Psoas muscle (tissue), 8 donors: ENCODE results near the gene CAMK1D. TPM values are rescaled to one million over a fixed set of nuclear protein-coding genes. Genes with fewer than 3 reads are reported as not detected.
A peak's percentile ranks its signal among the peaks of the same experiment; 100 is the strongest.

ENCODE experiments used
- ATAC-seq, 4 donors: fragments of 200-7000 bp; cut with Tn5 transposase; one replicate each; pipeline ENCODE4 v1.9.1; 2020; ENCODE audit warnings: moderate library complexity in 3 of 4, mild to moderate bottlenecking in 2 of 4
- DNase-seq, 2 donors: peaks; one replicate each; pipeline ENCODE4 v3.0.0-alpha.2; 2020
- H3K27ac ChIP-seq: fragments of 200-600 bp; one replicate; pipeline ENCODE4 v1.8.0; 2022
- H3K27me3 ChIP-seq, 3 donors: fragments of 200-600 bp in 1 of 3; one replicate each; pipeline versions ENCODE4 v1.6.1 to v1.8.0; 2013 to 2022; ENCODE audit warnings: low read length in 2 of 3, mild to moderate bottlenecking in 2 of 3, moderate library complexity in 1 of 3; ENCODE audit not compliant: insufficient read depth in 3 of 3
- H3K36me3 ChIP-seq, 2 donors: fragments of 200-600 bp in 1 of 2; one replicate each; pipeline versions ENCODE4 v1.6.1 to v1.8.0; 2013 to 2022; ENCODE audit warnings: low read depth in 1 of 2, mild to moderate bottlenecking in 1 of 2, moderate library complexity in 1 of 2; ENCODE audit not compliant: insufficient read depth in 1 of 2
- H3K4me1 ChIP-seq: fragments of 200-600 bp; one replicate; pipeline ENCODE4 v1.8.0; 2022
- H3K4me3 ChIP-seq: fragments of 200-600 bp; one replicate; pipeline ENCODE4 v1.8.0; 2022; ENCODE audit warnings: mild to moderate bottlenecking
- H3K9me3 ChIP-seq: fragments of 200-600 bp; one replicate; pipeline ENCODE4 v1.8.0; 2022
- WGBS, 3 donors: extraction: QIAGEN DNeasy Blood & Tissue Kit; methylation state at CpG; one replicate each; pipeline versions ENCODE4 v1.1.6 to v1.1.7; 2013; 5-methylcytosine and 5-hydroxymethylcytosine counted together
- intact Hi-C, 2 donors: fragments of 100-400 bp; cut with DNase I; formaldehyde crosslinking; loops; one replicate each; pipeline versions ENCODE4 v1.11.0 to v1.14.2; 2022
- polyA plus RNA-seq, 3 donors: library from polyadenylated mRNA; stranded (reverse); fragments of 200-250 nt; gene quantifications; one replicate each; pipeline ENCODE4 v1.2.3, GENCODE V29; 2013
- total RNA-seq, 4 donors: library from RNA; stranded (reverse); fragmentation: NEBNext Ultra II Directional in 2 of 4; extraction: Animal tissue kit (Norgen Biotek cat#: 25700) in 2 of 4; gene quantifications; one replicate each; pipeline versions ENCODE4 v1.2.1 to v1.2.4, GENCODE V29; 2021 to 2023
- TF ChIP-seq, protein P1 (sequence below): fragments of 200-600 bp; IDR thresholded peaks from one replicate; pipeline ENCODE4 v1.8.0; 2022; ENCODE audit warnings: antibody characterized with exemption
- donor health status: healthy with polysubstance abuse.
- donor health status: DM: no; HTN: no; CAD: no; lungs with moderate emphysema.
- donor health status: Bipolar disorder and iron deficiency.
- donor health status: healthy.
- donor health status: DM: yes; HTN: yes; CAD: no.
- donor health status: DM: no; HTN: no; CAD: no.
- donor health status: DM: no; HTN: no; CAD: no.
- donor health status: DM: yes; HTN: yes; CAD: no.

CAMK1D gene
- total and polyA plus RNA-seq, 7 donors: 0.39 to 1.8 (median 0.53) TPM

DNA sequence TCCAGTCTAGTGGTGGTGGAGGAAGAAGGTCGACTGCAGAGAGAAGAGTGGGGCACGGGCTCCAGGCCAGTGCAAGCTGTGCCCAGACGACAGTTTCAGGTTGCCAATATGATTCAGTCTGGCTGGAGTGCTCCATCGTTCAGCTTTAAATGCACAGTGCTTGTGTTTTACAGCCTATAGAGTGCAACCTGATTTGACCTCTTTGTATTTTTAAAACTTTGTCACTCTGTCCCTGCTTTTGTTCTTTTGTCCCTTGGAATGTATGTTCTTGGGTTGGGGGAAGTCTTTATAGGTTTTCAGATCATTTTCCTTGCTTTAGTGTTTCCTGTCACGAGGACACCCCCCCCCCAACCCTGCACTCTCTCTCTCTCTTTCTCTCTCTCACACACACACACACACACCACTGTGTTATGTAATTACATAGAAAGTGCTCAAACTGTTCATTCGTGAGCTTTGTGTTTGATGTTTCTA is 198.0 kb downstream of the CAMK1D start:
- peak in 1 of 2 donors; percentile 32 for DNase-seq
- Histone ChIP-seq H3K4me1 (no peaks in the 10 kb centered on the region), H3K27me3 (no peaks in the 10 kb centered on the region), H3K27ac (no peak overlapping the region), H3K36me3 (no peaks in the 10 kb centered on the region), H3K4me3 (no peak overlapping the region), H3K9me3 (no peaks in the 10 kb centered on the region)
- intact Hi-C loops: no loop called here
- ATAC-seq: no peak
- TF ChIP-seq, protein P1, sequence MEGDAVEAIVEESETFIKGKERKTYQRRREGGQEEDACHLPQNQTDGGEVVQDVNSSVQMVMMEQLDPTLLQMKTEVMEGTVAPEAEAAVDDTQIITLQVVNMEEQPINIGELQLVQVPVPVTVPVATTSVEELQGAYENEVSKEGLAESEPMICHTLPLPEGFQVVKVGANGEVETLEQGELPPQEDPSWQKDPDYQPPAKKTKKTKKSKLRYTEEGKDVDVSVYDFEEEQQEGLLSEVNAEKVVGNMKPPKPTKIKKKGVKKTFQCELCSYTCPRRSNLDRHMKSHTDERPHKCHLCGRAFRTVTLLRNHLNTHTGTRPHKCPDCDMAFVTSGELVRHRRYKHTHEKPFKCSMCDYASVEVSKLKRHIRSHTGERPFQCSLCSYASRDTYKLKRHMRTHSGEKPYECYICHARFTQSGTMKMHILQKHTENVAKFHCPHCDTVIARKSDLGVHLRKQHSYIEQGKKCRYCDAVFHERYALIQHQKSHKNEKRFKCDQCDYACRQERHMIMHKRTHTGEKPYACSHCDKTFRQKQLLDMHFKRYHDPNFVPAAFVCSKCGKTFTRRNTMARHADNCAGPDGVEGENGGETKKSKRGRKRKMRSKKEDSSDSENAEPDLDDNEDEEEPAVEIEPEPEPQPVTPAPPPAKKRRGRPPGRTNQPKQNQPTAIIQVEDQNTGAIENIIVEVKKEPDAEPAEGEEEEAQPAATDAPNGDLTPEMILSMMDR: no peak
- WGBS, 3 donors: 18 to 25% (median 24%) methylated on average over 6 of the region's 6 CpGs

DNA sequence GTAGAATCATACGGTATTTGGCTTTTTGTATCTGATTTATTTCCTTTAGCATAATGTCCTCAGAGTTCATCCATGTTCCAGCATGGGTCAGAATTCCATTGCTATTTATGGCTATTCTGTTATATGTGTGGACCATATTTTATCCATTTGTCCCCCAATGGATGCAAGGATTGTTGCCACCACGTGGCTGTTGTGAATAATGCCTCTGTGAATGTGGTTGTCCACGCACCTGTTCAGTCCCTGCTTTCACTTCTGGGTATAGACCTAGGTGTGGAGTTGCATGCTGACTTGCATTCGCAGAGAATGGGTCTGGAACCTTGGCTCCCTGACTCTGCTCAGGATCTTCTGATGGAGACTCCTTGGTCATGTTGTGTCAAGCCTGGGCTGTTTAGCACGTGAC is 199.9 kb downstream of the CAMK1D start:
- no peak overlapping the region for H3K4me3 ChIP-seq
- WGBS, 3 donors: 68 to 83% (median 82%) methylated on average over 5 of the region's 5 CpGs
- no peaks in the 10 kb centered on the region for H3K36me3 ChIP-seq
- no peaks in the 10 kb centered on the region for H3K27me3 ChIP-seq
- H3K9me3 ChIP-seq: no peaks in the 10 kb centered on the region
- H3K27ac ChIP-seq: no peak overlapping the region
- intact Hi-C loops: no loop called here
- TF ChIP-seq, protein P1: no peak
- no peak for ATAC-seq
- no peak for DNase-seq
- H3K4me1 ChIP-seq: no peaks in the 10 kb centered on the region

DNA sequence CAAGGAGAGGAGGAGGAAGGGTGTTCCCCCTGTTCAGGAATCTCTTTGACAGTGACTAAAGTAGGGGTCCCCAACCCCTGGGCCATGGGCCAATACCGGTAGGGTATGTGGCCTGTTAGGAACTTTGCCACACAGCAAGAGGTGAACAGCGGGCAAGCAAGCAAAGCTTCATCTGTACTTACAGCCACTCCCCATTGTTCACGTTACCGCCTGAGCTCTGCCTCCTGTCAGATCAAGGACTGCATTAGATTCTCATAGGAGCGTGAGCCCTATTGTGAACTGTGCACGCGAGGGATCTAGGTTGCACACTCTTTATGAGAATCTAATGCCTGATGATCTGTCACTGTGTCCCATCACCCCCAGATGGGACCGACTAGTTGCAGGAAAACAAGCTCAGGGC is 201.6 kb downstream of the CAMK1D start:
- Histone ChIP-seq H3K36me3 (no peaks in the 10 kb centered on the region), H3K27ac (no peak overlapping the region), H3K4me1 (no peaks in the 10 kb centered on the region), H3K9me3 (no peaks in the 10 kb centered on the region), H3K27me3 (no peaks in the 10 kb centered on the region), H3K4me3 (no peak overlapping the region)
- no peak for ATAC-seq
- peak in 1 of 2 donors; percentile 22 for DNase-seq
- intact Hi-C loops: no loop called here
- TF ChIP-seq, protein P1: no peak
- 95 to 99% (median 97%) methylated on average over 8 of the region's 8 CpGs for WGBS, 3 donors

DNA sequence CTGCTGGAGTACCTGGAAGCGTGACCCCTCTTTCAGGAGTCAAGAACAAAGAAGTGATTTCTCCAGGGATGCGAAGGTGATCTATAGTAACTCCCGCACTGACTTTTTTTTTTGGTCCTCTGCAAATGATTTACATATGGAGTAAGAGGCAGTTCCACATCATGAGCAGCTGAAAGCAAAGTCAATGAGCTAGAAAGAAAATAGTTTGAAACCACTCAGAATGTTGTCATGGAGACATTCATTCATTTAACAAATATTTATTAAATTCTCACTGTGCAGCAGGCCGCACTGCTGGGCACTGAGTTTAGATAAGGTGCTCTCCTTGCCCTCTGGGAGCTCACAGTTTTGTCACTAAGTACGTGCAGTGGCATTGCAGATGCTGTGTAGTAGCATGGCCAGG is 206.7 kb downstream of the CAMK1D start:
- Histone ChIP-seq H3K4me3 (no peak overlapping the region), H3K27ac (no peak overlapping the region), H3K36me3 (no peaks in the 10 kb centered on the region), H3K4me1 (no peaks in the 10 kb centered on the region), H3K27me3 (peaks cover 0 to 3% (median 0%) of the 10 kb centered on the region in 3 donors), H3K9me3 (no peaks in the 10 kb centered on the region)
- ATAC-seq: no peak
- WGBS, 3 donors: 75 to 89% (median 87%) methylated on average over 5 of the region's 5 CpGs
- intact Hi-C loops: no loop called here
- TF ChIP-seq, protein P1: no peak
- DNase-seq: no peak

DNA sequence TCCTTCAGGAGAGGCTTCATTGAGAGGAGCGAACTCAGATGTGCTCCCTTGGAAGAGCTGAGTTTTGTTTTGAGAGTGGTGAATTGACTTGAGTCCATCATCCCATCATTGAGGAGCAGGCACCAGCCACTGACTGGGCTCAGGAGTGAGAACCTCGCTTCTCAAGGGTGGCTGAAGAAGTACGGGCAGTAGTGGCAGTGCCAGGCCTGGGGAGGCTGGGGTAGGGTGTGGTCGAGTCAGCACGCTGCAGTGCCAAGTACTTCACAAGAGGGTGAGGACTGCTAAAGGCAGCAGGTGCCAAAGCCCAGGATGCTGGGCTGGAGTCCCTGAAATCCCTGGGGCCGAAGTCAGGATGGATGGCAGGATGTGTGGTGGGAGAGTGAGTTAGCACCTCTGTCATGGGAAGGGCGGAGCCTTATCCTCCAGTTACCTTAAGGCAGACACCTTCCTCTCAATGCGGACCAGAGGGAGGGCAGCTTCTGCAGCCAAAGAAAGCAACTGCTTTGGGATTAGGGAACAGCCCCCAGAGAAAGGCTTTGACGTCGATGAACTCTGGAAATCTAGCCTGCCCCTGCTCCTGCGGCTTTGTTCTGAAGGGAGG is 210.3 kb downstream of the CAMK1D start:
- 58 to 65% (median 60%) methylated on average over 11 of the region's 11 CpGs for WGBS, 3 donors
- TF ChIP-seq, protein P1: no peak
- ATAC-seq (no peak), DNase-seq (no peak)
- H3K27me3 ChIP-seq: peaks cover 0 to 3% (median 0%) of the 10 kb centered on the region in 3 donors
- H3K36me3 ChIP-seq: no peaks in the 10 kb centered on the region
- H3K9me3 ChIP-seq: no peaks in the 10 kb centered on the region
- no peak overlapping the region for H3K27ac ChIP-seq
- no peak overlapping the region for H3K4me3 ChIP-seq
- no peaks in the 10 kb centered on the region for H3K4me1 ChIP-seq
- intact Hi-C loops: no loop called here
